K562 (cell line): ENCODE results near the gene TAX1BP1. TPM values are rescaled to one million over a fixed set of nuclear protein-coding genes. Genes with fewer than 3 reads are reported as not detected.

ENCODE experiments used
- ATF3 ChIP-seq, 2 experiments: fragments of 450-650 bp in 1 of 2; sonication (generic) in 1 of 2; formaldehyde crosslinking in 1 of 2; IDR thresholded peaks in 1 of 2; conservative IDR thresholded peaks in 1 of 2; 2 replicates each; pipeline versions ENCODE4 v1.6.1 to v1.8.1; 2016 to 2023; ENCODE audit warnings: mild to moderate bottlenecking in 2 of 2, moderate library complexity in 2 of 2, inconsistent platforms in 1 of 2, missing genetic modification reagents in 1 of 2
- BACH1 ChIP-seq: fragments of 200-800 bp; sonication (Bioruptor generic); IDR thresholded peaks from 2 replicates; pipeline ENCODE4 v1.6.1; 2016; ENCODE audit warnings: missing genetic modification characterization, missing compliant biosample characterization
- BRCA1 ChIP-seq, 2 experiments: fragments of 450-650 bp in 1 of 2; sonication (generic) in 1 of 2; formaldehyde crosslinking in 1 of 2; IDR thresholded peaks; 2 replicates each; pipeline versions ENCODE4 v1.5.0 to v1.6.1; 2017 to 2020; ENCODE audit warnings: mild to moderate bottlenecking in 1 of 2, missing genetic modification reagents in 1 of 2
- CREM ChIP-seq: IDR thresholded peaks from 2 replicates; pipeline ENCODE4 v1.6.1; 2014; ENCODE audit warnings: antibody characterized with exemption, low read depth
- ETV1 ChIP-seq: fragments of 450-650 bp; conservative IDR thresholded peaks from 2 replicates; pipeline ENCODE4 v1.6.1; 2016; ENCODE audit warnings: missing genetic modification characterization, control low read depth, low read depth, missing compliant biosample characterization
- GATAD2A ChIP-seq: fragments of 450-650 bp; IDR thresholded peaks from 2 replicates; pipeline ENCODE4 v1.6.1; 2017
- GTF2E2 ChIP-seq: fragments of 200-800 bp; sonication (Bioruptor generic); IDR thresholded peaks from 2 replicates; pipeline ENCODE4 v1.6.1; 2016; ENCODE audit warnings: missing genetic modification characterization, missing compliant biosample characterization
- MEIS2 ChIP-seq: fragments of 450-650 bp; IDR thresholded peaks from 2 replicates; pipeline ENCODE4 v1.6.1; 2014; ENCODE audit warnings: mild to moderate bottlenecking; ENCODE audit not compliant: partially characterized antibody
- NCOR1 ChIP-seq: fragments of 450-650 bp; IDR thresholded peaks from 2 replicates; pipeline ENCODE4 v1.6.1; 2016; ENCODE audit warnings: mild to moderate bottlenecking, moderate library complexity
- NFIX ChIP-seq: fragments of 250-450 bp; sonication (Bioruptor Pico); IDR thresholded peaks from 2 replicates; pipeline ENCODE4 v1.4.0; 2020; ENCODE audit warnings: low read depth, mild to moderate bottlenecking, moderate library complexity
- POLR2A ChIP-seq: fragments of 450-650 bp; conservative IDR thresholded peaks from 2 replicates; pipeline ENCODE4 v1.6.1; 2016
- PTBP1 ChIP-seq: fragments of 200-400 bp; formaldehyde crosslinking; IDR thresholded peaks from 2 replicates; pipeline ENCODE4 v1.6.1; 2017; ENCODE audit warnings: low read depth, low read length
- SMARCA5 ChIP-seq: fragments of 450-650 bp; IDR thresholded peaks from 2 replicates; pipeline ENCODE4 v1.6.1; 2016
- SRSF3 ChIP-seq: fragments of 200-400 bp; formaldehyde crosslinking; IDR thresholded peaks from 2 replicates; pipeline ENCODE4 v1.6.1; 2016; ENCODE audit warnings: mild to moderate bottlenecking, low read length, moderate library complexity; ENCODE audit not compliant: insufficient read depth
- TEAD2 ChIP-seq: fragments of 450-650 bp; IDR thresholded peaks from 2 replicates; pipeline ENCODE4 v1.6.1; 2016; ENCODE audit warnings: missing genetic modification characterization, control low read depth, missing compliant biosample characterization
- polyA plus RNA-seq, 8 experiments: library from polyadenylated mRNA; depleted of rRNA in 4 of 8; stranded (reverse) in 5 of 8; unstranded in 3 of 8; fragments of >200 nt; fragmentation: Nextera tagmentation in 2 of 8; fragmentation: Illumina TruSeq in 1 of 8; extraction: Ambion mirVana in 2 of 8; extraction: Trizol in 1 of 8; gene quantifications; 2 replicates each; pipeline versions ENCODE4 v1.2.1 to v1.2.3, GENCODE V29; 2011 to 2014; ENCODE audit warnings: inconsistent platforms in 1 of 8, missing spikeins in 1 of 8
- total RNA-seq, 7 experiments: library from RNA; depleted of rRNA in 6 of 7; stranded (reverse); fragments of >200 nt in 6 of 7; fragmentation: Illumina TruSeq in 2 of 7; extraction: Trizol in 2 of 7; gene quantifications; 2 replicates each; pipeline versions ENCODE4 v1.2.1 to v1.2.3, GENCODE V29; 2011 to 2021; ENCODE audit warnings: low replicate concordance in 1 of 7
- TF ChIP-seq, protein P1 (sequence below), 2 experiments: fragments of 450-650 bp; IDR thresholded peaks; 2 replicates each; pipeline ENCODE4 v1.6.1; 2016; ENCODE audit warnings: mild to moderate bottlenecking in 2 of 2, borderline replicate concordance in 1 of 2, low read depth in 1 of 2, moderate library complexity in 1 of 2
- TF ChIP-seq, protein P2 (sequence below): sonication (generic); formaldehyde crosslinking; IDR thresholded peaks from 2 replicates; pipeline ENCODE4 v1.8.0; 2022; ENCODE audit warnings: missing genetic modification reagents, mild to moderate bottlenecking, borderline replicate concordance
- TF ChIP-seq, protein P3 (sequence below): fragments of 250-450 bp; sonication (Bioruptor Pico); IDR thresholded peaks from 2 replicates; pipeline ENCODE4 v1.4.0; 2020; ENCODE audit warnings: mild to moderate bottlenecking

The TAX1BP1 gene
- total and polyA plus RNA-seq, 9 of the 15 experiments (the other 6 are each of a cell fraction or from before 2014, with no cell fraction given): 49.0 to 119 (median 75.9) TPM

DNA sequence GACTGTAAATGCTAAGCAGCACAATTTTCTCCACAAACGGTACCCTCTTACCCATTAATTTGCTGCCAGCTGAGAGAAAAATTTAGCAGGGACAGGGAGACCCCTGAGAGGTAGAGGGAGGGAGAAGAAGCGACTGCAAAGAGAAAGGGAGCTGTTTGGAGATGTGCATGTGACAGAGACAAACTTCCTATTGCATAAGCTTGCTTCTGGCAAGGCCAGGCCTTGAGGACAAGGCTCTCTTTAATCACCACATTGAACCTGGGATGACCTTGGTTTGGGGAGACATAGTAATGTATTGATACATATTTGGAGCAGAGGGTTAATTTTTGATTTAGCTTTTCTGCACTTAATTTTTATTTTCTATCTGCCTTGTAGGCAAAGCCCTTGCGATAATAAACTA, 46.2 kb upstream of the TAX1BP1 start (continued):
- TF ChIP-seq, protein P1, sequence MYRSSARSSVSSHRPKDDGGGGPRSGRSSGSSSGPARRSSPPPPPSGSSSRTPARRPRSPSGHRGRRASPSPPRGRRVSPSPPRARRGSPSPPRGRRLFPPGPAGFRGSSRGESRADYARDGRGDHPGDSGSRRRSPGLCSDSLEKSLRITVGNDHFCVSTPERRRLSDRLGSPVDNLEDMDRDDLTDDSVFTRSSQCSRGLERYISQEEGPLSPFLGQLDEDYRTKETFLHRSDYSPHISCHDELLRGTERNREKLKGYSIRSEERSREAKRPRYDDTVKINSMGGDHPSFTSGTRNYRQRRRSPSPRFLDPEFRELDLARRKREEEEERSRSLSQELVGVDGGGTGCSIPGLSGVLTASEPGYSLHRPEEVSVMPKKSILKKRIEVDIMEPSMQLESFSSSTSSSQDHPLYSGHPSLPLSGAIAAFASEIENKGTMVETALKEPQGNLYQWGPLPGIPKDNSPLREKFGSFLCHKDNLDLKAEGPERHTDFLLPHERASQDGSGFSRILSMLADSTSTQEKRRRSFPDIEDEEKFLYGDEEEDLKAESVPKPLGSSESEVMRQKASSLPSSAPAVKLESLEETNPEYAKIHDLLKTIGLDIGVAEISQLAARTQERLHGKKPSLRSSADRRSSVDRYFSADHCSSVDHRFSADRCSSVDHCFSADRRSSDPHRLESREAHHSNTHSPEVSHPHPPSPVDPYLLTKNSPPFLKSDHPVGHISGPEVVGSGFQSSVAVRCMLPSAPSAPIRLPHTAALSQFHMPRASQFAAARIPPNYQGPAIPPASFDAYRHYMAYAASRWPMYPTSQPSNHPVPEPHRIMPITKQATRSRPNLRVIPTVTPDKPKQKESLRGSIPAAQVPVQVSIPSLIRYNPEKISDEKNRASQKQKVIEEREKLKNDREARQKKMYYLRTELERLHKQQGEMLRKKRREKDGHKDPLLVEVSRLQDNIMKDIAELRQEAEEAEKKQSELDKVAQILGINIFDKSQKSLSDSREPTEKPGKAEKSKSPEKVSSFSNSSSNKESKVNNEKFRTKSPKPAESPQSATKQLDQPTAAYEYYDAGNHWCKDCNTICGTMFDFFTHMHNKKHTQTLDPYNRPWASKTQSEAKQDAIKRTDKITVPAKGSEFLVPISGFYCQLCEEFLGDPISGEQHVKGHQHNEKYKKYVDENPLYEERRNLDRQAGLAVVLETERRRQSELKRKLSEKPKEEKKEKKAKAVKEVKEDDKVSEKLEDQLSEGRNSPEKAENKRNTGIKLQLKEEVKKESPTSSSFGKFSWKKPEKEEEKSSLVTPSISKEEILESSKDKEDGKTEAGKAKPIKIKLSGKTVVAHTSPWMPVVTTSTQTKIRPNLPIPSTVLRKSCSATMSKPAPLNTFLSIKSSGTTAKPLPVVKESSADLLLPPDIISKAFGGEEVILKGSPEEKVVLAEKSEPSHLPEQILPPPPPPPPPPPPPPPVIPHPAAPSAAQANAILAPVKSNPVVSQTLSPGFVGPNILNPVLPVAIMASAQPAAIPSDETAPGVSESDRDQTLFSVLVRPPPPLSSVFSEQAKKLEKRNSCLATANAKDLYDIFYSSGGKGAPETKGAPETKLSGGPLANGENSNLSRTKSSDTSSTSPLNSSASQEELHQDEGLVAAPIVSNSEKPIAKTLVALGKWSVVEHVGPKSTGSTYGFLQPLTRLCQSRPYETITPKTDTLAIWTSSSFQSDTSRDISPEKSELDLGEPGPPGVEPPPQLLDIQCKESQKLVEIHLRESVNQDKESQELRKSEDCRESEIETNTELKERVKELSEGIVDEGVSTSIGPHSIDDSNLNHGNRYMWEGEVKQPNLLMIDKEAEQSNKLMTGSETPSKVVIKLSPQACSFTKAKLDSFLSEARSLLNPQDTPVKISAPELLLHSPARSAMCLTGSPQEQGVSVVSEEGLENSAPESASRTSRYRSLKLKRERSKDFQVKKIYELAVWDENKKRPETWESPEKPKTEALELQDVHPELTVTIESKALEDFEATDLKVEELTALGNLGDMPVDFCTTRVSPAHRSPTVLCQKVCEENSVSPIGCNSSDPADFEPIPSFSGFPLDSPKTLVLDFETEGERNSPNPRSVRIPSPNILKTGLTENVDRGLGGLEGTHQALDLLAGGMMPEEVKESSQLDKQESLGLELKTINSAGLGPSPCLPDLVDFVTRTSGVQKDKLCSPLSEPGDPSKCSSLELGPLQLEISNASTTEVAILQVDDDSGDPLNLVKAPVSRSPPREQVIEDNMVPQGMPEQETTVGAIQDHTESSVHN (IDR thresholded peaks at IDR 0.05; ENCODE audit: borderline replicate concordance in 1 of 2, low read depth in 1 of 2): no peak
- TF ChIP-seq BACH1 (tag) (0 out of 2 replicates have a peak, but pooled peaks have one; percentile 27), ATF3 (IDR thresholded peaks at IDR 0.05) (peak; percentile 58; the same call in 1 of the 2 replicates), ATF3 (CRISPR knock-in tag; conservative IDR thresholded peaks at IDR 0.05) (no peak), CREM (no peak), TEAD2 (no peak), GATAD2A (no peak), GTF2E2 (tag) (no peak), MEIS2 (peak; percentile 55), BRCA1 (IDR thresholded peaks at IDR 0.05) (no peak), BRCA1 (CRISPR knock-in tag; IDR thresholded peaks at IDR 0.05) (no peak), POLR2A (no peak), PTBP1 (no peak), SRSF3 (no peak), SMARCA5 (no peak), NFIX (CRISPR knock-in tag) (no peak), ETV1 (peak; percentile 24; the same call in 1 of the 2 replicates), NCOR1 (no peak)
- TF ChIP-seq, protein P2, sequence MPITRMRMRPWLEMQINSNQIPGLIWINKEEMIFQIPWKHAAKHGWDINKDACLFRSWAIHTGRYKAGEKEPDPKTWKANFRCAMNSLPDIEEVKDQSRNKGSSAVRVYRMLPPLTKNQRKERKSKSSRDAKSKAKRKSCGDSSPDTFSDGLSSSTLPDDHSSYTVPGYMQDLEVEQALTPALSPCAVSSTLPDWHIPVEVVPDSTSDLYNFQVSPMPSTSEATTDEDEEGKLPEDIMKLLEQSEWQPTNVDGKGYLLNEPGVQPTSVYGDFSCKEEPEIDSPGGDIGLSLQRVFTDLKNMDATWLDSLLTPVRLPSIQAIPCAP (CRISPR knock-in tag): no peak
- TF ChIP-seq, protein P3, sequence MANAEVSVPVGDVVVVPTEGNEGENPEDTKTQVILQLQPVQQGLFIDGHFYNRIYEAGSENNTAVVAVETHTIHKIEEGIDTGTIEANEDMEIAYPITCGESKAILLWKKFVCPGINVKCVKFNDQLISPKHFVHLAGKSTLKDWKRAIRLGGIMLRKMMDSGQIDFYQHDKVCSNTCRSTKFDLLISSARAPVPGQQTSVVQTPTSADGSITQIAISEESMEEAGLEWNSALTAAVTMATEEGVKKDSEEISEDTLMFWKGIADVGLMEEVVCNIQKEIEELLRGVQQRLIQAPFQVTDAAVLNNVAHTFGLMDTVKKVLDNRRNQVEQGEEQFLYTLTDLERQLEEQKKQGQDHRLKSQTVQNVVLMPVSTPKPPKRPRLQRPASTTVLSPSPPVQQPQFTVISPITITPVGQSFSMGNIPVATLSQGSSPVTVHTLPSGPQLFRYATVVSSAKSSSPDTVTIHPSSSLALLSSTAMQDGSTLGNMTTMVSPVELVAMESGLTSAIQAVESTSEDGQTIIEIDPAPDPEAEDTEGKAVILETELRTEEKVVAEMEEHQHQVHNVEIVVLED (CRISPR knock-in tag): no peak
